GM12878 (cell line): ENCODE data around the gene OXER1.

Experiments
- CHD1 ChIP-seq: IDR thresholded peaks from 2 replicates; pipeline ENCODE4 v1.6.1; 2012; ENCODE audit warnings: low read depth, low read length, improper control_type of control experiment
- CHD2 ChIP-seq: IDR thresholded peaks from 2 replicates; pipeline ENCODE4 v1.6.1; 2011; ENCODE audit warnings: low read depth, low read length, improper control_type of control experiment, borderline replicate concordance
- CREB1 ChIP-seq: IDR thresholded peaks from 2 replicates; pipeline ENCODE4 v1.6.1; 2012; ENCODE audit warnings: low read depth, mild to moderate bottlenecking, inconsistent platforms
- CTCF ChIP-seq, 3 experiments: IDR thresholded peaks in 2 of 3; conservative IDR thresholded peaks in 1 of 3; 2 replicates each; pipeline ENCODE4 v1.5.1; 2011; ENCODE audit warnings: low read depth in 3 of 3, low read length in 3 of 3, mild to moderate bottlenecking in 3 of 3, control low read depth in 2 of 3, moderate library complexity in 2 of 3, inconsistent platforms in 1 of 3, mixed read lengths in 1 of 3; ENCODE audit not compliant: control insufficient read depth in 2 of 3, insufficient read depth in 1 of 3; ENCODE audit errors: extremely low read depth in 1 of 3
- EP300 ChIP-seq, 2 experiments: fragments of 150-350 bp in 1 of 2; IDR thresholded peaks; 2 replicates each; pipeline ENCODE4 v1.6.1; 2011 to 2012; ENCODE audit warnings: low read depth in 2 of 2, low read length in 2 of 2, borderline replicate concordance in 1 of 2, improper control_type of control experiment in 1 of 2, inconsistent platforms in 1 of 2; ENCODE audit not compliant: control insufficient read depth in 1 of 2
- ETV6 ChIP-seq, 2 experiments: fragments of 450-650 bp in 1 of 2; IDR thresholded peaks in 1 of 2; conservative IDR thresholded peaks in 1 of 2; 2 replicates each; pipeline ENCODE4 v1.6.1; 2014; ENCODE audit warnings: antibody characterized with exemption in 1 of 2, borderline replicate concordance in 1 of 2, low read depth in 1 of 2, mild to moderate bottlenecking in 1 of 2, moderate library complexity in 1 of 2
- RAD21 ChIP-seq: IDR thresholded peaks from 2 replicates; pipeline ENCODE4 v1.6.1; 2011; ENCODE audit warnings: mild to moderate bottlenecking, low read depth, low read length, moderate library complexity; ENCODE audit not compliant: insufficient read depth
- RB1 ChIP-seq: fragments of 450-650 bp; formaldehyde crosslinking; IDR thresholded peaks from 2 replicates; pipeline ENCODE4 v1.6.1; 2017; ENCODE audit warnings: mild to moderate bottlenecking, borderline replicate concordance
- ZNF24 ChIP-seq: fragments of 450-650 bp; IDR thresholded peaks from 2 replicates; pipeline ENCODE4 v1.6.1; 2017; ENCODE audit warnings: antibody characterized with exemption, mild to moderate bottlenecking
- TF ChIP-seq, protein P1 (sequence below): fragments of 450-650 bp; IDR thresholded peaks from 2 replicates; pipeline ENCODE4 v1.6.1; 2016; ENCODE audit warnings: mild to moderate bottlenecking

DNA sequence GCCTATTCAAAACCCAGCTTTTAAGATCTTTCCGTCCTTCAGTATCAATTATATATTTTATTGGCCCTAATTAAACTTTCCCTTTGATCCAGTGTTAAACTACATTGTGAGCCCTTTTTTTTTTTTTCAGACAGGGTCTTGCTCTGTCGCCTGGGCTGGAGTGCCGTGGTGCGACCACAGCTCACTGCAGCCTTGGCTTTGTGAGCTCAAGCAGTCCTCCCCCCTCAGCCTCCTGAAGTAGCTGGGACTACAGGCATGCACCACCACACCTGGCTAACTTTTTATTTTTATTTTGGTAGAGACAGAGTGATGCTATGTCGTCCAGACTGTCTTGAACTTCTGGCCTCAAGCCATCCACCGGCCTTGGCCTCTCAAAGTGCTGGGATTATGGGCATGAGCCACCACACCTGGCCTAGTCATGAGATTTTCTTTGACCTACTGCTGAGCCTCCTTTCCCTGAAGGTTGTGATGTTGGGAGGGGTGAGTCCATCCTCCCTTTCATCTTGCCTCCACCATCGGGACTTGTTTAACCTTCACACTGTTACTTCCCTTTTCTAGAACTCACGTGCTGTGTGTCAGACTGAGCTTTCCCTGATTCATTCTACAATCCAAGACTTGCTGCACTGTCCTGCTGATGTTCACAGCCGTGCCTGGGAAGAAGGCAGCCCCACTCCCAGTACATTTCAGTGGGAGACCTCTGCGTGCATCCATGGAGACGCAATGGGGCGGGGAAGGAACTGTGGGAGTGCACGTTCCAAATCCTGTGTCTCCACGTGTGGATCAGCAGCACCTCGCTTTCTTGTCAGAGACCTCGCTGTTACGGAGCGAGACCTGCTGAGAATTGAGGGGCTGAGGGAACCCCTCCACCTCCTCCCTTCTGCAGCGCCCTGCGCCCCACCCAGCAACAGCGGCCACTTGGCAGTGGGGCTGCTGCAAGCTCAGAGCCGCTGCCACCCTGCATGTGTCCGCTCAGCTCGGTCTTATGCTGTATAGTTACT lies 10.8 kb downstream of the OXER1 start:
- TF ChIP-seq, protein P1, sequence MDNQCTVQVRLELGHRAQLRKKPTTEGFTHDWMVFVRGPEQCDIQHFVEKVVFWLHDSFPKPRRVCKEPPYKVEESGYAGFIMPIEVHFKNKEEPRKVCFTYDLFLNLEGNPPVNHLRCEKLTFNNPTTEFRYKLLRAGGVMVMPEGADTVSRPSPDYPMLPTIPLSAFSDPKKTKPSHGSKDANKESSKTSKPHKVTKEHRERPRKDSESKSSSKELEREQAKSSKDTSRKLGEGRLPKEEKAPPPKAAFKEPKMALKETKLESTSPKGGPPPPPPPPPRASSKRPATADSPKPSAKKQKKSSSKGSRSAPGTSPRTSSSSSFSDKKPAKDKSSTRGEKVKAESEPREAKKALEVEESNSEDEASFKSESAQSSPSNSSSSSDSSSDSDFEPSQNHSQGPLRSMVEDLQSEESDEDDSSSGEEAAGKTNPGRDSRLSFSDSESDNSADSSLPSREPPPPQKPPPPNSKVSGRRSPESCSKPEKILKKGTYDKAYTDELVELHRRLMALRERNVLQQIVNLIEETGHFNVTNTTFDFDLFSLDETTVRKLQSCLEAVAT: no peak
- no peak for TF ChIP-seq RAD21
- TF ChIP-seq CTCF (IDR thresholded peaks at IDR 0.05 in 2 of 3, conservative IDR thresholded peaks at IDR 0.05 in 1 of 3; ENCODE audit: control insufficient read depth in 2 of 3, extremely low read depth in 1 of 3, insufficient read depth in 1 of 3, low read depth in 3 of 3, low read length in 3 of 3): no peak
- TF ChIP-seq EP300 (IDR thresholded peaks at IDR 0.05; ENCODE audit: borderline replicate concordance in 1 of 2, control insufficient read depth in 1 of 2, low read depth in 2 of 2, low read length in 2 of 2): no peak
- no peak for TF ChIP-seq CHD2
- no peak for TF ChIP-seq ETV6 (conservative IDR thresholded peaks at IDR 0.05 in 1 of 2, IDR thresholded peaks at IDR 0.05 in 1 of 2; ENCODE audit: borderline replicate concordance in 1 of 2, low read depth in 1 of 2)
- no peak for TF ChIP-seq RB1
- TF ChIP-seq ZNF24: no peak
- TF ChIP-seq CHD1: no peak
- TF ChIP-seq CREB1: no peak
